SK-N-SH treated with all-trans-retinoic acid at 6 μM for 48 hours (cell line): ENCODE data around the gene WFS1.

Experiments
- CREB5 ChIP-seq: fragments of 250-450 bp; sonication (Bioruptor Pico); IDR thresholded peaks from 2 replicates; pipeline ENCODE4 v1.5.1; 2020; ENCODE audit warnings: low read depth, mild to moderate bottlenecking, moderate library complexity
- OSR1 ChIP-seq: fragments of 250-450 bp; sonication (Bioruptor Pico); IDR thresholded peaks from 2 replicates; pipeline ENCODE4 v1.8.0; 2022; ENCODE audit warnings: moderate library complexity, mild to moderate bottlenecking, inconsistent platforms
- PATZ1 ChIP-seq: fragments of 250-450 bp; sonication (Bioruptor Pico); IDR thresholded peaks from 2 replicates; pipeline ENCODE4 v1.8.0; 2020; ENCODE audit warnings: mild to moderate bottlenecking, moderate library complexity, borderline replicate concordance
- ZFP3 ChIP-seq: fragments of 250-450 bp; sonication (Bioruptor Pico); IDR thresholded peaks from 2 replicates; pipeline ENCODE4 v1.5.0; 2020; ENCODE audit warnings: mild to moderate bottlenecking, moderate library complexity
- ZFP30 ChIP-seq: fragments of 450-650 bp; formaldehyde crosslinking; IDR thresholded peaks from 2 replicates; pipeline ENCODE4 v1.5.0; 2022; ENCODE audit warnings: mild to moderate bottlenecking, moderate library complexity
- ZNF70 ChIP-seq: fragments of 450-650 bp; formaldehyde crosslinking; IDR thresholded peaks from 2 replicates; pipeline ENCODE4 v1.5.0; 2020; ENCODE audit warnings: mild to moderate bottlenecking, moderate library complexity

- TF ChIP-seq OSR1 (CRISPR knock-in tag) = no peak
- no peak for TF ChIP-seq CREB5 (CRISPR knock-in tag)
- TF ChIP-seq ZNF70 (CRISPR knock-in tag) = no peak
- no peak for TF ChIP-seq PATZ1
- no peak for TF ChIP-seq ZFP30 (CRISPR knock-in tag)
- no peak for TF ChIP-seq ZFP3
These were observed 56.2 kb downstream of the WFS1 start for GRCh38 chr4:6325788-6326290.
